H9 (cell line): ENCODE results near the gene TMEM145. TPM values are rescaled to one million over a fixed set of nuclear protein-coding genes. Genes with fewer than 3 reads are reported as not detected.

Experiments used
- DNase-seq: peaks from one replicate; pipeline ENCODE4 v3.0.0-alpha.2; 2017
- H2AFZ ChIP-seq: one replicate; pipeline ENCODE4 v1.6.1; 2013; ENCODE audit warnings: mild to moderate bottlenecking, low read length, control low read depth, moderate library complexity
- H2AK5ac ChIP-seq: 2 replicates; pipeline ENCODE4 v1.6.1; 2013; ENCODE audit warnings: low read length, control low read depth, mixed read lengths; ENCODE audit not compliant: insufficient read length
- H2BK120ac ChIP-seq: one replicate; pipeline ENCODE4 v1.6.1; 2013; ENCODE audit warnings: low read depth, mild to moderate bottlenecking, low read length, control low read depth, inconsistent platforms; ENCODE audit not compliant: poor library complexity, severe bottlenecking
- H2BK12ac ChIP-seq: 2 replicates; pipeline ENCODE4 v1.6.1; 2013; ENCODE audit warnings: low read length, control low read depth, mixed read lengths, low read depth; ENCODE audit not compliant: insufficient read length
- H2BK15ac ChIP-seq: 2 replicates; pipeline ENCODE4 v1.6.1; 2013; ENCODE audit warnings: low read depth, low read length, control low read depth
- H2BK20ac ChIP-seq: one replicate; pipeline ENCODE4 v1.6.1; 2013; ENCODE audit warnings: low read depth, mild to moderate bottlenecking, low read length, control low read depth, inconsistent platforms; ENCODE audit not compliant: poor library complexity, severe bottlenecking
- H2BK5ac ChIP-seq: 2 replicates; pipeline ENCODE4 v1.6.1; 2013; ENCODE audit warnings: low read length, control low read depth, mixed read lengths; ENCODE audit not compliant: insufficient read length
- H3K14ac ChIP-seq: 2 replicates; pipeline ENCODE4 v1.6.1; 2013; ENCODE audit warnings: low read length, control low read depth; ENCODE audit not compliant: insufficient read depth
- H3K18ac ChIP-seq: 2 replicates; pipeline ENCODE4 v1.6.1; 2013; ENCODE audit warnings: low read depth, mild to moderate bottlenecking, mixed read lengths, low read length, control low read depth; ENCODE audit not compliant: insufficient read length
- H3K23ac ChIP-seq: 2 replicates; pipeline ENCODE4 v1.6.1; 2013; ENCODE audit warnings: low read length, control low read depth, mixed read lengths, low read depth; ENCODE audit not compliant: insufficient read length
- H3K23me2 ChIP-seq: 2 replicates; pipeline ENCODE4 v1.6.1; 2013; ENCODE audit warnings: low read depth, mild to moderate bottlenecking, mixed read lengths, low read length, control low read depth; ENCODE audit not compliant: insufficient read length, poor library complexity, severe bottlenecking
- H3K27ac ChIP-seq: 2 replicates; pipeline ENCODE4 v1.5.1; 2013; ENCODE audit warnings: low read length, control low read depth, mixed read lengths, low read depth; ENCODE audit not compliant: insufficient read length
- H3K27me3 ChIP-seq: 2 replicates; pipeline ENCODE4 v1.6.1; 2013; ENCODE audit warnings: low read length, control low read depth, inconsistent platforms; ENCODE audit not compliant: insufficient read depth
- H3K4ac ChIP-seq: 2 replicates; pipeline ENCODE4 v1.6.1; 2013; ENCODE audit warnings: low read depth, mild to moderate bottlenecking, control low read depth, inconsistent platforms, low read length, moderate library complexity
- H3K4me1 ChIP-seq: 2 replicates; pipeline ENCODE4 v1.6.1; 2013; ENCODE audit warnings: low read length, control low read depth, inconsistent platforms; ENCODE audit not compliant: insufficient read depth
- H3K4me2 ChIP-seq: 2 replicates; pipeline ENCODE4 v1.6.1; 2013; ENCODE audit warnings: low read length, control low read depth, mixed read lengths; ENCODE audit not compliant: insufficient read length, insufficient read depth
- H3K56ac ChIP-seq: 2 replicates; pipeline ENCODE4 v1.6.1; 2013; ENCODE audit warnings: low read depth, mild to moderate bottlenecking, mixed read lengths, low read length, control low read depth; ENCODE audit not compliant: insufficient read length
- H3K79me1 ChIP-seq: 2 replicates; pipeline ENCODE4 v1.6.1; 2013; ENCODE audit warnings: low read depth, mild to moderate bottlenecking, moderate library complexity, low read length, control low read depth, inconsistent platforms; ENCODE audit not compliant: insufficient read depth, poor library complexity, severe bottlenecking
- H3K79me2 ChIP-seq: 2 replicates; pipeline ENCODE4 v1.6.1; 2013; ENCODE audit warnings: low read length, control low read depth, inconsistent platforms; ENCODE audit not compliant: insufficient read depth
- H3K9ac ChIP-seq: 2 replicates; pipeline ENCODE4 v1.6.1; 2013; ENCODE audit warnings: low read length, control low read depth, mixed read lengths; ENCODE audit not compliant: insufficient read length; ENCODE audit errors: extremely low read depth
- H3K9me3 ChIP-seq: one replicate; pipeline ENCODE4 v1.6.1; 2013; ENCODE audit warnings: low read depth, low read length, inconsistent platforms; ENCODE audit not compliant: control insufficient read depth
- H3T11ph ChIP-seq: one replicate; pipeline ENCODE4 v1.6.1; 2013; ENCODE audit warnings: mild to moderate bottlenecking, low read length, control low read depth, inconsistent platforms
- H4K20me1 ChIP-seq: one replicate; pipeline ENCODE4 v1.6.1; 2013; ENCODE audit not compliant: control insufficient read depth, insufficient read length, insufficient read depth
- H4K5ac ChIP-seq: 2 replicates; pipeline ENCODE4 v1.6.1; 2013; ENCODE audit warnings: low read depth, mild to moderate bottlenecking, mixed read lengths, low read length, control low read depth; ENCODE audit not compliant: insufficient read length
- H4K8ac ChIP-seq: replicated peaks from 2 replicates; pipeline ENCODE4 v1.6.1; 2013; ENCODE audit warnings: low read length, control low read depth, mixed read lengths, low read depth; ENCODE audit not compliant: insufficient read length
- H4K91ac ChIP-seq: 2 replicates; pipeline ENCODE4 v1.6.1; 2013; ENCODE audit warnings: low read depth, mild to moderate bottlenecking, moderate library complexity, mixed read lengths, low read length, control low read depth; ENCODE audit not compliant: insufficient read length
- H3K27ac Mint-ChIP-seq, 3 experiments: 2 replicates in 2 of 3; 3 replicates in 1 of 3; pipeline ENCODE4 v1.8.0; 2020 to 2021; ENCODE audit warnings: mixed read lengths in 3 of 3, mild to moderate bottlenecking in 1 of 3, moderate library complexity in 1 of 3
- H3K27me3 Mint-ChIP-seq: 2 replicates; pipeline ENCODE4 v1.8.0; 2021; ENCODE audit warnings: low read depth, mild to moderate bottlenecking, moderate library complexity, mixed read lengths
- H3K36me3 Mint-ChIP-seq, 3 experiments: 2 replicates in 2 of 3; 3 replicates in 1 of 3; pipeline ENCODE4 v1.8.0; 2020 to 2021; ENCODE audit warnings: low read depth in 3 of 3, mixed read lengths in 3 of 3; ENCODE audit not compliant: insufficient read depth in 1 of 3
- H3K4me1 Mint-ChIP-seq, 2 experiments: 2 replicates each; pipeline ENCODE4 v1.8.0; 2020; ENCODE audit warnings: mixed read lengths in 2 of 2
- H3K4me3 Mint-ChIP-seq, 2 experiments: 2 replicates in 1 of 2; 3 replicates in 1 of 2; pipeline ENCODE4 v1.8.0; 2020 to 2021; ENCODE audit warnings: mild to moderate bottlenecking in 2 of 2, mixed read lengths in 2 of 2, moderate library complexity in 1 of 2
- H3K9me3 Mint-ChIP-seq, 2 experiments: 2 replicates in 1 of 2; 3 replicates in 1 of 2; pipeline ENCODE4 v1.8.0; 2020; ENCODE audit warnings: mild to moderate bottlenecking in 2 of 2, mixed read lengths in 2 of 2, moderate library complexity in 1 of 2
- WGBS: extraction: QIAGEN DNeasy Blood & Tissue Kit; methylation state at CpG from one replicate; pipeline ENCODE4 v1.1.7; 2013; ENCODE audit warnings: missing lambda C conversion rate, low lambda C conversion rate, mixed read lengths; ENCODE audit not compliant: insufficient read length; ENCODE audit errors: extremely low coverage; 5-methylcytosine and 5-hydroxymethylcytosine counted together
- total RNA-seq: library from RNA; stranded (reverse); gene quantifications from 2 replicates; pipeline ENCODE4 v1.2.1, GENCODE V29; 2021
- TF ChIP-seq, protein P1 (sequence below): fragments of 200-600 bp; sonication (generic); conservative IDR thresholded peaks from 3 replicates; pipeline ENCODE4 v1.8.0; 2021; ENCODE audit warnings: antibody characterized with exemption, mild to moderate bottlenecking

TMEM145 gene
- total RNA-seq, 1 experiment from 2014 or later, result 4.5 TPM

DNA sequence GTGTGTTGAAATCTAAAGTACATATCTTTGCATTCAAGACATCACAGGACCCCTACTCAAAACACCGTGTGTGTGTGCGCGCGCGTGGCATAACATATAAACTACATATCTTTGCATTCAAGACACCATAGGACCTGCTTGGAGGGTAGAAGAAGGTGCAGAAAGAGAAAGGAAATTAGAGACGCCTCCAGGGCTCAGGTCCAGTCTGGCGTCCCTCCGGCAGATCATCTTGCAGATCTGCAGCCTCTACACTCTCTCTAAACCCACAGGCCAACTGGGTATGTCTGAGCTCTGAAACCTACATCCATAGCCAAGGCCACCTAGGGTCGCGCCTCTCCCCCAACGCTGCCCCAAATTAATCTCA, 10.0 kb upstream of the TMEM145 start:
- DNase-seq, result no peak
- H3K4ac ChIP-seq, result no peak overlapping the region
- H3K4me1 Mint-ChIP-seq, result peaks cover 22 to 24% of the 10 kb centered on the region in 2 experiments

More for the DNA sequence above, 10.0 kb upstream of the TMEM145 start:
- TF ChIP-seq, protein P1, sequence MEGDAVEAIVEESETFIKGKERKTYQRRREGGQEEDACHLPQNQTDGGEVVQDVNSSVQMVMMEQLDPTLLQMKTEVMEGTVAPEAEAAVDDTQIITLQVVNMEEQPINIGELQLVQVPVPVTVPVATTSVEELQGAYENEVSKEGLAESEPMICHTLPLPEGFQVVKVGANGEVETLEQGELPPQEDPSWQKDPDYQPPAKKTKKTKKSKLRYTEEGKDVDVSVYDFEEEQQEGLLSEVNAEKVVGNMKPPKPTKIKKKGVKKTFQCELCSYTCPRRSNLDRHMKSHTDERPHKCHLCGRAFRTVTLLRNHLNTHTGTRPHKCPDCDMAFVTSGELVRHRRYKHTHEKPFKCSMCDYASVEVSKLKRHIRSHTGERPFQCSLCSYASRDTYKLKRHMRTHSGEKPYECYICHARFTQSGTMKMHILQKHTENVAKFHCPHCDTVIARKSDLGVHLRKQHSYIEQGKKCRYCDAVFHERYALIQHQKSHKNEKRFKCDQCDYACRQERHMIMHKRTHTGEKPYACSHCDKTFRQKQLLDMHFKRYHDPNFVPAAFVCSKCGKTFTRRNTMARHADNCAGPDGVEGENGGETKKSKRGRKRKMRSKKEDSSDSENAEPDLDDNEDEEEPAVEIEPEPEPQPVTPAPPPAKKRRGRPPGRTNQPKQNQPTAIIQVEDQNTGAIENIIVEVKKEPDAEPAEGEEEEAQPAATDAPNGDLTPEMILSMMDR, result no peak
- Histone ChIP-seq H4K20me1 (no peaks in the 10 kb centered on the region), H4K91ac (no peak overlapping the region), H2BK20ac (peak overlapping the region; percentile 50), H2AK5ac (no peak overlapping the region), H2BK5ac (no peak overlapping the region), H3K79me2 (no peaks in the 10 kb centered on the region; the same call in 1 of the 2 replicates), H2BK12ac (no peak overlapping the region), H3K27ac (no peak overlapping the region), H3K9ac (no peak overlapping the region), H3K4me2 (peak overlapping the region; percentile 52), H3K23ac (no peak overlapping the region), H4K8ac (no peak overlapping the region), H2AFZ (no peak overlapping the region), H3K4me1 (peaks cover 11% of the 10 kb centered on the region; the same call in 1 of the 2 replicates), H2BK120ac (no peak overlapping the region), H2BK15ac (no peak overlapping the region), H3K23me2 (peaks cover 4% of the 10 kb centered on the region), H4K5ac (no peak overlapping the region), H3K56ac (no peak overlapping the region), H3K18ac (peak overlapping the region; percentile 39), H3K14ac (peak overlapping the region; percentile 74), H3K9me3 (no peaks in the 10 kb centered on the region), H3T11ph (no peak overlapping the region), H3K79me1 (peaks cover 3% of the 10 kb centered on the region), H3K27me3 (no peaks in the 10 kb centered on the region)
- H3K27ac Mint-ChIP-seq, result peak overlapping the region; percentile 81 to 87 (median 85); a peak in 3 of 7 replicates
- peak overlapping the region; percentile 87 to 93 for H3K4me3 Mint-ChIP-seq
- WGBS, result no CpG with 5 or more reads among the region's 11 CpGs
- H3K9me3 Mint-ChIP-seq, result no peaks in the 10 kb centered on the region
- peaks cover 15% of the 10 kb centered on the region for H3K27me3 Mint-ChIP-seq
- peaks cover 5 to 13% (median 8%) of the 10 kb centered on the region in 3 experiments; a peak in 6 of 7 replicates for H3K36me3 Mint-ChIP-seq
